A549 (cell line): ENCODE data around the gene PDGFRA. TPM values are rescaled to one million over a fixed set of nuclear protein-coding genes. Genes with fewer than 3 reads are reported as not detected.
A peak's percentile ranks its signal among the peaks of the same experiment; 100 is the strongest.

ENCODE experiments used
- ATAC-seq, 2 experiments: fragments of 200-7000 bp in 1 of 2; fragments of >200 bp in 1 of 2; cut with Nextera tagmentation in 1 of 2; cut with Tn5 transposase in 1 of 2; 3 replicates each; pipeline versions ENCODE4 v1.8.0 to v1.9.1; 2018 to 2020; ENCODE audit warnings: mild to moderate bottlenecking in 1 of 2, moderate library complexity in 1 of 2
- CTCF ChIA-PET: fragments of 300-600 bp; sonication (Branson Sonifier 250); formaldehyde crosslinking; extraction: SDS; loops from one replicate; lab custom pipeline; 2021; ENCODE audit warnings: antibody characterized with exemption, inconsistent platforms; lab: Yijun Ruan, JAX
- POLR2A ChIA-PET: fragments of 350-600 bp; formaldehyde crosslinking; extraction: SDS; loops from one replicate; lab custom pipeline; 2021; ENCODE audit warnings: antibody characterized with exemption, inconsistent platforms; lab: Yijun Ruan, JAX
- DNase-seq, 2 experiments: peaks; one replicate each; pipeline versions ENCODE4 v3.0.0 to v3.0.0-alpha.2; 2011 to 2016; ENCODE audit warnings: low read depth in 1 of 2, low spot score in 1 of 2
- FAIRE-seq: peaks from 2 replicates; lab custom pipeline; 2011; peaks lifted over from hg19 to GRCh38; lab: Jason Lieb, UNC
- H3K27ac ChIP-seq, 2 experiments: fragments of >200 bp; sonication (Bioruptor Twin); formaldehyde crosslinking; 3 replicates each; pipeline ENCODE4 v1.5.1; 2016 to 2017
- H3K4me1 ChIP-seq: fragments of >200 bp; sonication (Bioruptor Twin); formaldehyde crosslinking; 3 replicates; pipeline ENCODE4 v1.6.1; 2016
- H3K4me2 ChIP-seq: fragments of >200 bp; sonication (Bioruptor Twin); formaldehyde crosslinking; 3 replicates; pipeline ENCODE4 v1.6.1; 2016
- H3K4me3 ChIP-seq: fragments of >200 bp; sonication (Bioruptor Twin); formaldehyde crosslinking; 3 replicates; pipeline ENCODE4 v1.5.1; 2016
- H3K9me3 ChIP-seq: fragments of >200 bp; sonication (Bioruptor Twin); formaldehyde crosslinking; 3 replicates; pipeline ENCODE4 v1.6.1; 2016
- ATOH8 ChIP-seq: fragments of 250-450 bp; sonication (Bioruptor Pico); IDR thresholded peaks from 2 replicates; pipeline ENCODE4 v1.5.0; 2020; ENCODE audit warnings: low read depth, mild to moderate bottlenecking, moderate library complexity
- BCL3 ChIP-seq: fragments of >200 bp; sonication (Bioruptor Twin); formaldehyde crosslinking; IDR thresholded peaks from 3 replicates; pipeline ENCODE4 v1.6.1; 2016
- CBX2 ChIP-seq: fragments of 200-600 bp; sonication (generic); IDR thresholded peaks from 2 replicates; pipeline ENCODE4 v1.6.1; 2016; ENCODE audit warnings: low read depth, mild to moderate bottlenecking, borderline replicate concordance
- CBX8 ChIP-seq: fragments of 200-600 bp; sonication (generic); IDR thresholded peaks from 2 replicates; pipeline ENCODE4 v1.6.1; 2016
- CTCF ChIP-seq: fragments of >200 bp; sonication (Bioruptor Twin); formaldehyde crosslinking; IDR thresholded peaks from 3 replicates; pipeline ENCODE4 v1.5.1; 2016
- EHF ChIP-seq: fragments of 250-450 bp; sonication (Bioruptor Pico); IDR thresholded peaks from 2 replicates; pipeline ENCODE4 v1.5.0; 2020; ENCODE audit warnings: mild to moderate bottlenecking
- EHMT2 ChIP-seq: fragments of 200-600 bp; sonication (generic); IDR thresholded peaks from 2 replicates; pipeline ENCODE4 v1.6.1; 2016; ENCODE audit warnings: antibody characterized with exemption, low read depth, mild to moderate bottlenecking, moderate library complexity
- EP300 ChIP-seq, 2 experiments: fragments of >200 bp; sonication (Bioruptor Twin); formaldehyde crosslinking; IDR thresholded peaks; 2 replicates in 1 of 2; 3 replicates in 1 of 2; pipeline ENCODE4 v1.6.1; 2016 to 2017
- HEYL ChIP-seq: fragments of 250-450 bp; sonication (Bioruptor Pico); IDR thresholded peaks from 2 replicates; pipeline ENCODE4 v1.8.0; 2021; ENCODE audit warnings: mild to moderate bottlenecking, moderate library complexity
- KDM1A ChIP-seq: fragments of 200-600 bp; sonication (generic); IDR thresholded peaks from 2 replicates; pipeline ENCODE4 v1.6.1; 2016; ENCODE audit warnings: low read depth, mild to moderate bottlenecking
- MAFK ChIP-seq: fragments of 450-650 bp; IDR thresholded peaks from 2 replicates; pipeline ENCODE4 v1.6.1; 2014; ENCODE audit not compliant: partially characterized antibody
- NFE2L2 ChIP-seq: fragments of 150-350 bp; conservative IDR thresholded peaks from 2 replicates; pipeline ENCODE4 v1.6.1; 2014; ENCODE audit warnings: low read length
- NPAS2 ChIP-seq: fragments of 250-450 bp; sonication (Bioruptor Pico); IDR thresholded peaks from 2 replicates; pipeline ENCODE4 v1.8.0; 2022; ENCODE audit warnings: mild to moderate bottlenecking, moderate library complexity, borderline replicate concordance
- POLR2A ChIP-seq: IDR thresholded peaks from 2 replicates; pipeline ENCODE4 v1.6.1; 2012; ENCODE audit warnings: mild to moderate bottlenecking, low read length
- RAD21 ChIP-seq, 2 experiments: fragments of >200 bp in 1 of 2; sonication (Bioruptor Twin) in 1 of 2; formaldehyde crosslinking in 1 of 2; IDR thresholded peaks in 1 of 2; conservative IDR thresholded peaks in 1 of 2; 2 replicates in 1 of 2; 3 replicates in 1 of 2; pipeline ENCODE4 v1.6.1; 2012 to 2018; ENCODE audit warnings: inconsistent platforms in 1 of 2
- RCOR1 ChIP-seq: fragments of 150-350 bp; IDR thresholded peaks from 2 replicates; pipeline ENCODE4 v1.6.1; 2014; ENCODE audit warnings: antibody characterized with exemption, low read length, low read depth
- RFX5 ChIP-seq: fragments of 450-650 bp; IDR thresholded peaks from 2 replicates; pipeline ENCODE4 v1.7.1; 2014; ENCODE audit warnings: antibody characterized with exemption, mild to moderate bottlenecking, moderate library complexity
- RNF2 ChIP-seq: fragments of 200-600 bp; sonication (generic); IDR thresholded peaks from 2 replicates; pipeline ENCODE4 v1.6.1; 2016; ENCODE audit warnings: low read depth, mild to moderate bottlenecking, antibody characterized with exemption, moderate library complexity, borderline replicate concordance
- TFCP2L1 ChIP-seq: fragments of 250-450 bp; sonication (Bioruptor Pico); IDR thresholded peaks from 2 replicates; pipeline ENCODE4 v1.5.0; 2021; ENCODE audit warnings: mild to moderate bottlenecking
- TP53 ChIP-seq: fragments of 250-450 bp; sonication (Bioruptor Pico); IDR thresholded peaks from 2 replicates; pipeline ENCODE4 v1.5.0; 2021; ENCODE audit warnings: mild to moderate bottlenecking, moderate library complexity
- USF2 ChIP-seq: fragments of 450-650 bp; IDR thresholded peaks from 2 replicates; pipeline ENCODE4 v1.6.1; 2014; ENCODE audit warnings: antibody characterized with exemption
- ZC3H11A ChIP-seq: fragments of 450-650 bp; IDR thresholded peaks from 2 replicates; pipeline ENCODE4 v1.6.1; 2014; ENCODE audit warnings: antibody characterized with exemption, mild to moderate bottlenecking
- ZFP36 ChIP-seq: fragments of 450-650 bp; IDR thresholded peaks from 2 replicates; pipeline ENCODE4 v1.6.1; 2014; ENCODE audit warnings: borderline replicate concordance; ENCODE audit not compliant: partially characterized antibody
- ZNF302 ChIP-seq: fragments of 250-450 bp; sonication (Bioruptor Pico); IDR thresholded peaks from 2 replicates; pipeline ENCODE4 v1.9.0; 2021; ENCODE audit warnings: inconsistent platforms, mild to moderate bottlenecking, moderate library complexity
- ZSCAN20 ChIP-seq: fragments of 250-450 bp; sonication (Bioruptor Pico); IDR thresholded peaks from 2 replicates; pipeline ENCODE4 v1.8.0; 2022; ENCODE audit warnings: mild to moderate bottlenecking, moderate library complexity
- WGBS: methylation state at CpG from one replicate; pipeline ENCODE4 v1.1.6; 2017; ENCODE audit errors: missing lambda C conversion rate; 5-methylcytosine and 5-hydroxymethylcytosine counted together
- polyA plus RNA-seq, 4 experiments: library from polyadenylated mRNA; depleted of rRNA in 3 of 4; stranded (reverse); fragments of >200 nt; fragmentation: RNase III in 1 of 4; extraction: RNeasy Plus Mini Kit Qiagen cat#74134 plus additional on column Dnase treatment in 1 of 4; gene quantifications; 2 replicates in 3 of 4; 3 replicates in 1 of 4; pipeline ENCODE4 v1.2.3, GENCODE V29; 2011 to 2017

Gene PDGFRA
- polyA plus RNA-seq, 2 of the 4 experiments (the other 2 are of a cell fraction): 0.40 to 0.92 TPM

- H3K4me3 ChIP-seq: peak overlapping the region; percentile 37; the same call in 2 of the 3 replicates
- no peak overlapping the region for H3K27ac ChIP-seq
These were observed 2.3 kb downstream of the PDGFRA start for GRCh38 chr4:54231419-54231767.

GRCh38 chr4:54231768-54232688, 2.9 kb downstream of the PDGFRA start:
- no peak for ATAC-seq
- no peaks in the 10 kb centered on the region for H3K4me1 ChIP-seq
- CTCF ChIA-PET: interaction anchor here (0.7 to 4.9 kb wide), 28 partner anchors 11 to 1996 kb away, joined by 3 to 65 read pairs (median 8); no protein-coding TSS in a partner anchor
- TF ChIP-seq ZFP36 (no peak), CTCF (no peak), BCL3 (no peak), KDM1A (no peak), CBX8 (no peak), RFX5 (no peak), EP300 (IDR thresholded peaks at IDR 0.05) (no peak), CBX2 (no peak), ZNF302 (CRISPR knock-in tag) (no peak), NFE2L2 (no peak)
- TF ChIP-seq, all 56 proteins: peak for 0
- Histone ChIP-seq H3K4me2 (peak overlapping the region; percentile 81), H3K4me3 (peak overlapping the region; percentile 37), H3K27ac (no peak overlapping the region), H3K9me3 (no peaks in the 10 kb centered on the region; the same call in 2 of the 3 replicates)
- 23% methylated on average over 29 of the region's 63 CpGs for WGBS
- FAIRE-seq: no peak
- DNase-seq: no peak
- POLR2A ChIA-PET: interaction anchor here (0.7 kb wide), 1 partner anchor 323 kb away, joined by 3 read pairs; no protein-coding TSS in a partner anchor

More at GRCh38 chr4:54231419-54231767, 2.3 kb downstream of the PDGFRA start:
- FAIRE-seq (no peak), DNase-seq (no peak), ATAC-seq (no peak)
- ChIA-PET CTCF (interaction anchor here (0.9 to 4.9 kb wide), 9 partner anchors 14 to 1249 kb away, joined by 3 to 65 read pairs (median 18); no protein-coding TSS in a partner anchor), POLR2A (no interaction called here)
- Histone ChIP-seq H3K9me3 (no peaks in the 10 kb centered on the region; the same call in 2 of the 3 replicates), H3K4me2 (peak overlapping the region; percentile 81), H3K4me1 (no peaks in the 10 kb centered on the region)
- TF ChIP-seq KDM1A (no peak), MAFK (no peak), CBX8 (no peak), EHMT2 (no peak), RCOR1 (no peak), ATOH8 (CRISPR knock-in tag) (no peak), NFE2L2 (no peak), ZSCAN20 (CRISPR knock-in tag) (no peak), EHF (CRISPR knock-in tag) (no peak), CBX2 (no peak), RAD21 (conservative IDR thresholded peaks at IDR 0.05 in 1 of 2, IDR thresholded peaks at IDR 0.05 in 1 of 2) (no peak), BCL3 (no peak), HEYL (CRISPR knock-in tag) (no peak), TFCP2L1 (no peak), TP53 (CRISPR knock-in tag) (no peak), ZC3H11A (no peak), USF2 (no peak), NPAS2 (CRISPR knock-in tag) (no peak), RNF2 (no peak), POLR2A (no peak)
- 66% methylated on average over 10 of the region's 20 CpGs for WGBS
